GM12873 (cell line): ENCODE measurements around the gene AP2A1.

Source experiments
- TF ChIP-seq, protein P1 (sequence below): IDR thresholded peaks from 2 replicates; pipeline ENCODE4 v1.5.1; 2012; ENCODE audit warnings: low read depth, mild to moderate bottlenecking, moderate library complexity, low read length, control low read depth; ENCODE audit not compliant: insufficient read depth; ENCODE audit errors: missing control alignments

The AP2A1 gene

DNA sequence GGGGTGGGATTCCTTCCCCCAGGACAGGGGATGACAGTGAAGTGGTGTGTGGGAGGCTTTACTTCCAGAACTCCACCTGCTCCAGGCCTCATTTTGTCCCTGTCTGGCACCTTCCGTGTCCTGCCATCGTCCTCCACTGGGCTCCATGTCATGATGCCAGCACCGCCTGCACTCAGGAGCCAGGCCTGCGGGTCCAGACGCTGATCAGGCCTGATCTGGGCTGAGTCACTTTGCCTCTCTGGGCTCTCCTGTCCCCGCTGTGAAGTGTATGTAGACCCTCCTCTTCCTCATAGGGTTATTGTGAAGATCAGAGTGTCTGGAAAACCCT lies 36.7 kb downstream of the AP2A1 start:
- TF ChIP-seq, protein P1, sequence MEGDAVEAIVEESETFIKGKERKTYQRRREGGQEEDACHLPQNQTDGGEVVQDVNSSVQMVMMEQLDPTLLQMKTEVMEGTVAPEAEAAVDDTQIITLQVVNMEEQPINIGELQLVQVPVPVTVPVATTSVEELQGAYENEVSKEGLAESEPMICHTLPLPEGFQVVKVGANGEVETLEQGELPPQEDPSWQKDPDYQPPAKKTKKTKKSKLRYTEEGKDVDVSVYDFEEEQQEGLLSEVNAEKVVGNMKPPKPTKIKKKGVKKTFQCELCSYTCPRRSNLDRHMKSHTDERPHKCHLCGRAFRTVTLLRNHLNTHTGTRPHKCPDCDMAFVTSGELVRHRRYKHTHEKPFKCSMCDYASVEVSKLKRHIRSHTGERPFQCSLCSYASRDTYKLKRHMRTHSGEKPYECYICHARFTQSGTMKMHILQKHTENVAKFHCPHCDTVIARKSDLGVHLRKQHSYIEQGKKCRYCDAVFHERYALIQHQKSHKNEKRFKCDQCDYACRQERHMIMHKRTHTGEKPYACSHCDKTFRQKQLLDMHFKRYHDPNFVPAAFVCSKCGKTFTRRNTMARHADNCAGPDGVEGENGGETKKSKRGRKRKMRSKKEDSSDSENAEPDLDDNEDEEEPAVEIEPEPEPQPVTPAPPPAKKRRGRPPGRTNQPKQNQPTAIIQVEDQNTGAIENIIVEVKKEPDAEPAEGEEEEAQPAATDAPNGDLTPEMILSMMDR, result no peak

DNA sequence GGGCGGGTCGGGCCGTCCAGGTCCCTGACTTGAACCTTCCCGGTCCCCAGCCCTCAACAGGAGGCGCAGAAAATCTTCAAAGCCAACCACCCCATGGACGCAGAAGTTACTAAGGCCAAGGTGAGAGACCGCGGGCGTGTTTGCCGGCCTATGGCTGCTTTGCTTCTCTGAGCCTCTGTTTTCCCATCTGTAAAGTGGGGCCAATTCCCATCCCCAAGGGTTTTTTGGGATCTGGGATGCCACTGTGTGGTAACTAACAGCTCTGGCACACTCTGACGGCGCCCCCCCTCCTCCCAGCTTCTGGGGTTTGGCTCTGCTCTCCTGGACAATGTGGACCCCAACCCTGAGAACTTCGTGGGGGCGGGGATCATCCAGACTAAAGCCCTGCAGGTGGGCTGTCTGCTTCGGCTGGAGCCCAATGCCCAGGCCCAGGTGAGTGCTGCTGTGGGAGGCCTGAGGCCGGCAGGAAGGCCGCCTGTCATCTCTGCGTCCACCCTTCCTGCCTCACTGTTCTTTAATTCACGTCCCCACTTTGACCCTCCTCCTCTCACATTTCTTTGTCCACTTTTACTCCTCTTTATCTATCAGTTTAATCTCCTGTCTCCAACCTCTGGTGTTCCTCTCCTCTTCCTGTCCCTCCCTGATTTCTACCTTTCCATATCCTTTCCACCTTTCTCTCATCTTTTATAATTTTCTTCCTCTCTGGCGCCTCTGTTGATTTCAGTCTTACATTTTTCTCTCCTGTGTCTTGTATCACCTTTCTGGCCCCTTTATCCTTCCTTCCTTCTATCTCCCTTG lies 39.2 kb downstream of the AP2A1 start:
- TF ChIP-seq, protein P1, result no peak

DNA sequence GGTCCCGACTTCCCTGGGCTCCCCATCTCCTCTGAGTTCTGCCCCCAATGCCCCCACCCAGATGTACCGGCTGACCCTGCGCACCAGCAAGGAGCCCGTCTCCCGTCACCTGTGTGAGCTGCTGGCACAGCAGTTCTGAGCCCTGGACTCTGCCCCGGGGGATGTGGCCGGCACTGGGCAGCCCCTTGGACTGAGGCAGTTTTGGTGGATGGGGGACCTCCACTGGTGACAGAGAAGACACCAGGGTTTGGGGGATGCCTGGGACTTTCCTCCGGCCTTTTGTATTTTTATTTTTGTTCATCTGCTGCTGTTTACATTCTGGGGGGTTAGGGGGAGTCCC lies 39.8 kb downstream of the AP2A1 start:
- TF ChIP-seq, protein P1, result no peak

DNA sequence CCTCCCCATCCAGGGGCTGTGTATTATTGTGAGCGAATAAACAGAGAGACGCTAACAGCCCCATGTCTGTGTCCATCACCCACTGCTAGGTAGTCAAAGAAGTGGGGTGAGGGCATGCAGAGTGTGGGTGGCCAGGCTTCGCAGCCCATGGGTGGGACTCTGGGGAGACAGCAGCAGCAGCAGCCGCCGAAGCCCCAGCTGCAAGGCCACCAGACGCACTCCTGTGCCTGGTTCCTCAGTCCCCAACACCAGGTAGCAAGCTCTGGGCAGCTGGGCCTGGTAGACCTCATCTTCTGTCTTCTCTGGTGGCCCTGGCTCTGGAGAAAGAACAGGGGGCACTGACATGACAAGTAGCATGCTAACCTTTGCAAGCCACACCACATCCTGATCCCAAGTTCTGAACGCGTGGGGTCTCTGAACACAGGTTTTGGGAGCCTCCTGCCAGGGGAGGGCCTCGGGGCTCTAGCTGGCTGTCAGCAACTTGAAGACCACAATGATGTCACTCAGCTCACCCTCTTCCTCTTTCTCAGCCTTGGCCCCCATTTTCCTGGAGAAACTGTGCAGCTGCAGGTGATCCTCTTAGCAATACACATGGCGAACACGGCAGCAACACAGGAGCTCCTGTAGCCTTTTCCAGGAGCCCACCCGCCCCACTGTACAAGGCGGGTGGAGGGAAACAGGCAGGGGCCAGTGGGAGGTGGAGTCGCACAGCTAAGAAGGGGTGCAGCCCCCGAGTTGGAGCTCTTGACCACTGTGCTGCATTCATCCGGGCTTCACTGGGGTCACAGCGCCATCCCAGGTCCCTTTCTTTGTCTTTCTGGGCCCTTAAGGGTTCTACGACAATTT lies 40.5 kb downstream of the AP2A1 start:
- TF ChIP-seq, protein P1, result no peak

DNA sequence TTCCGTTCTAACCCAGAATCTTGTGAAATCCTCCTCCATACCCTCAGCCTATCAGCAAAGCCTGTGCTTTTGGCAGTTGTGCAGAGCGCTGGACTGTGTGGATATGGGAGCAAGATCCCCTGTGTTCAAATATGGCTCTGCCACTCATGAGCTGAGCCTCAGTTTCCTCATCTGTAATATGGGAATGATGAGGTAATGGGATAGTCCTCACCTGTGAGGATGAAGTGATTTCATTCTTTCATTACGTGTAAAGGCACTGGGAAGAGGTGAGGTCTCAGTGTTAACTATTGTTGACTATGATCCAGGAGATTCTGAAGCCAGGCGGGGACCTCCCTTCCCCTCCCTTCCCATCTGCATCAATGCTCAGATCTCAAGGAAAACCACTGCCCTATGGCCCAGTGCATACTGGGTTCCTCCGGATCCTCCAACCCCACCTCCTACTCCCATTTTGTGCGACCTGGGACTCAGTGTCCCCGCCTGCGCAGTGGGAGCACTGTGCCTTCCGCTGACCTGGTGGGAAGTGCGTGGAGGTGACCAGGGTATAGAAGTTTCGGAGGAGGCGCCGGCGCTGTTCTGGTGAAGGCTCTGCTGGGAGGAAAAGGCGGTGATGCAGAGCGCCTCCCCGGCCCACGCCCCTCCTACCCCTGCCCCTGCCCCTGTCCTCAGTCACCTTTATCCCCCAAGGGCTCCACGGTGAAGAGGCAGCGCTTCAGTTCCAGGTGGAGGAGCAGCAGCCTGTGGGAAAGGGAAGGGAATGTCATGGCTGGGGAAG lies 41.3 kb downstream of the AP2A1 start:
- TF ChIP-seq, protein P1, result no peak

DNA sequence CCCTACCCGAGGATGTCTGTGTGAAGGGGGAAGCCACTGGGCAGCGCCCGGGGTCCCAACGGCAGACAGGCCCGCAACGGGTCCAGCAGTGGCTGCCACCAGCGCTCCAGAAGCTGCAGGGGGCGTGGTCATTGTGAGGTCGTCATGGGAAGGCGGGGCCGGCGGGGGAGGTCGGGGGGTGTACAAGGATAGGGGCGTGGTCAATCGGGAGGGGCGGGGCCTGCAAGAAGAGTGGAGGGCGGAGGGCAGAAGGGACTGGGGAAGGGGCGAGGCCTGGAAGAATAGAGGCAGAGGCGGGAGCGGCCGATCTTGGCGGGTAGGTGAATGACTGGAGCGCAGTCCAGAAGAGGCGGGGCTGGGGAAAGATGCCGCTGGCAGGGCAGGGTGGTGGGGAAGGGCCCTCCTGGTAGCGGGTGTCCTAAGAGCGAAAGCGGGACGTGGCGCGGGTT lies 41.9 kb downstream of the AP2A1 start:
- TF ChIP-seq, protein P1, result no peak
